ENCODE results near the gene TMEM117.

DNA sequence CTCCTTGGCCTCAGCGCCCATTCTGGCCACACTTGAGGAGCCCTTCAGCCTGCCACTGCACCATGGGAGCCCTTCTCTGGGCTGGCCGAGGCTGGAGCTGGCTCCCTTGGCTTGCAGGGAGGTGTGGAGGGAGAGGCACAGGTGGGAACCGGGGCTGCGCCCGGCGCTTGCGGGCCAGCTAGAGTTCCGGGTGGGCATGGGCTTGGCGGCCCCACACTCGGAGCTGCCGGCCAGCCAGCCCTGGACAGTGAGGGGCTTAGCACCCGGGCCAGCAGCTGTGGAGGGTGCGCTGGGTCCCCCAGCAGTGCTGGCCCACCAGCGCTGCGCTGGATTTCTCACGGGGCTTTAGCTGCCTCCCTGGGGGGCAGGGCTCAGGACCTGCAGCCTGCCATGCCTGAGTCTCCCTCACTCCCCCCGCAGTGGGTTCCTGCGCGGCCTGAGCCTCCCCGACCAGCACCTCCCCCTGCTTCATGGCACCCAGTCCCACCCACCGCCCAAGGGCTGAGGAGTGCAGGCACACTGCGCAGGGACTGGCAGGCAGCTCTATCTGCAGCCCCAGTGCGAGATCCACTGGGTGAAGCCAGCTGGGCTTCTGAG is 28.0 kb downstream of the TMEM117 start:
- TF ChIP-seq POLR2A (IDR thresholded peaks at IDR 0.05; ENCODE audit: low read depth, low read length), result no peak
- no peak for TF ChIP-seq SMC3 (IDR thresholded peaks at IDR 0.05; ENCODE audit: borderline replicate concordance, low read length)
- TF ChIP-seq SIN3A (IDR thresholded peaks at IDR 0.05; ENCODE audit: low read depth, low read length), result no peak
- TF ChIP-seq, protein P1, sequence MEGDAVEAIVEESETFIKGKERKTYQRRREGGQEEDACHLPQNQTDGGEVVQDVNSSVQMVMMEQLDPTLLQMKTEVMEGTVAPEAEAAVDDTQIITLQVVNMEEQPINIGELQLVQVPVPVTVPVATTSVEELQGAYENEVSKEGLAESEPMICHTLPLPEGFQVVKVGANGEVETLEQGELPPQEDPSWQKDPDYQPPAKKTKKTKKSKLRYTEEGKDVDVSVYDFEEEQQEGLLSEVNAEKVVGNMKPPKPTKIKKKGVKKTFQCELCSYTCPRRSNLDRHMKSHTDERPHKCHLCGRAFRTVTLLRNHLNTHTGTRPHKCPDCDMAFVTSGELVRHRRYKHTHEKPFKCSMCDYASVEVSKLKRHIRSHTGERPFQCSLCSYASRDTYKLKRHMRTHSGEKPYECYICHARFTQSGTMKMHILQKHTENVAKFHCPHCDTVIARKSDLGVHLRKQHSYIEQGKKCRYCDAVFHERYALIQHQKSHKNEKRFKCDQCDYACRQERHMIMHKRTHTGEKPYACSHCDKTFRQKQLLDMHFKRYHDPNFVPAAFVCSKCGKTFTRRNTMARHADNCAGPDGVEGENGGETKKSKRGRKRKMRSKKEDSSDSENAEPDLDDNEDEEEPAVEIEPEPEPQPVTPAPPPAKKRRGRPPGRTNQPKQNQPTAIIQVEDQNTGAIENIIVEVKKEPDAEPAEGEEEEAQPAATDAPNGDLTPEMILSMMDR (IDR thresholded peaks at IDR 0.05 in 2 of 3, conservative IDR thresholded peaks at IDR 0.05 in 1 of 3; ENCODE audit: control insufficient read depth in 2 of 3, extremely low read depth in 1 of 3, insufficient read depth in 1 of 3, low read depth in 3 of 3, low read length in 3 of 3), result no peak
- TF ChIP-seq EP300 (IDR thresholded peaks at IDR 0.05; ENCODE audit: borderline replicate concordance in 1 of 2, control insufficient read depth in 1 of 2, low read depth in 2 of 2, low read length in 2 of 2), result no peak
- no peak for TF ChIP-seq RBBP5 (conservative IDR thresholded peaks at IDR 0.05)
- TF ChIP-seq HCFC1 (IDR thresholded peaks at IDR 0.05; ENCODE audit: low read length), result no peak
- no peak for TF ChIP-seq HDAC2 (IDR thresholded peaks at IDR 0.05)
- no peak for TF ChIP-seq RFX5 (IDR thresholded peaks at IDR 0.05; ENCODE audit: low read depth, low read length)
- TF ChIP-seq CEBPB (IDR thresholded peaks at IDR 0.05; ENCODE audit: borderline replicate concordance in 1 of 2, low read depth in 2 of 2, low read length in 2 of 2), result no peak
- no peak for TF ChIP-seq SUZ12 (IDR thresholded peaks at IDR 0.05; ENCODE audit: unreplicated experiment)
